GM19372 (cell line): Measurements from ENCODE around the gene PRM1.

Experiments
- ATAC-seq: cut with Tn5 transposase; IDR thresholded peaks from one replicate; pipeline ENCODE4 v1.9.1; 2021; ENCODE audit warnings: mild to moderate bottlenecking, low read depth, moderate library complexity; ENCODE audit not compliant: unreplicated experiment

Gene PRM1

DNA sequence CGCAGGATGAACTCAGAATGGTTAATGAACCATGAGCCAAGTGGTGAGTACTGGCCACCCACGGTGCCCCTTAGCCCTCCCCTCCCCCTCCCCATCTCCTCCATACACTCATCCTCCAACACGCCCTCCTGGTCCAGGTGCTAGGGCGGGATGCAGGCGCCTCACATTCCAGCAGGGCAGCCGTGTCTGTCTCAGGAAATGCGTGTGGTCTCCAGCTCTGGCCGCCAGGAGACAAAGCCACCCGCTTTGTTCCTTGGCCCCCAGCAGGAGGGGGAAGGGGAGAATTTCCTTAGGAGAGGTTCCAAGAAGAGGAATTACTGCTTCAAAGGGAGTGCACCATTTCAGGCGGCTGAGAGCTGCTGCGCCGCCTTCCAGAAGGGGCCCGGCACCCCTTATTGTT is 34.4 kb upstream of the PRM1 start:
- no peak for ATAC-seq

GRCh38 chr16:11314309-11314894 is 33.3 kb upstream of the PRM1 start:
- no peak for ATAC-seq

DNA sequence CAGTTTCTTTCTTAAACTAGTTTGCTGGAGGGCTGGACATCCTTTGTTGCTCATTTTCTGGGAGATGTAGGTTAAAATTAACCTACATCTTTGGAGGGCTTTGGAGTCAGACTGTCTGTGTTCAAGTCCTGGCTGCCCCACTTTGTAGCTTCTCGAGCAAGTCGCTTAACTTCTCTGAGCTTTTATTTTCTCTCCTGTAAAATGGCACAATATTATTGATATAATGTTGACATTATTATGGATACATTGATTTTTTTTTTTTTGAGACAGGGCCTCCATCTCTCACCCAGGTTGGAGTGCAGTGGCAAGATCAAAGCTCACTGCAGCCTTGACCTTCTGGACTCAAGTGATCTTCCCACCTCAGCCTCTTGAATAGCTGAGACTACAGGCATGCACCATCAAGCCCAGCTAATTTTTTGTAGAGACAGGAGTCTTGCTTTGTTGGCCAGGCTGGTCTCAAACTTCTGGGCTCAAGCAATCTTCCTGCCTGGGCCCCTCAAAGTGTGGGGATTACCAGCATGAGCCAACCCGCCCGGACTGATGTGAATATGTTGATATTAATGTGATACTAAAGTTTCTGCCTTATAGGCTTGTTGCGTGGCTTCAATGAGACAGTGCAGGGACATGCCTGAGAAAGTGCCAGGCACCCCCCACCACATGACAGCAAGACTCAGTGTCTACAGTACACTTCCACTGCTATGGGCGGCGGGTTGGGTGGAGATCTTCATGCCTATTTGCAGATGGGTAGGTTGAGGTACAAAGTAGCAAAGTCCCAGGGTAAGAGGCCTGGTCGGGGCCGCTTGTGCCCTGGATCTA is 32.6 kb upstream of the PRM1 start:
- ATAC-seq = no peak

DNA sequence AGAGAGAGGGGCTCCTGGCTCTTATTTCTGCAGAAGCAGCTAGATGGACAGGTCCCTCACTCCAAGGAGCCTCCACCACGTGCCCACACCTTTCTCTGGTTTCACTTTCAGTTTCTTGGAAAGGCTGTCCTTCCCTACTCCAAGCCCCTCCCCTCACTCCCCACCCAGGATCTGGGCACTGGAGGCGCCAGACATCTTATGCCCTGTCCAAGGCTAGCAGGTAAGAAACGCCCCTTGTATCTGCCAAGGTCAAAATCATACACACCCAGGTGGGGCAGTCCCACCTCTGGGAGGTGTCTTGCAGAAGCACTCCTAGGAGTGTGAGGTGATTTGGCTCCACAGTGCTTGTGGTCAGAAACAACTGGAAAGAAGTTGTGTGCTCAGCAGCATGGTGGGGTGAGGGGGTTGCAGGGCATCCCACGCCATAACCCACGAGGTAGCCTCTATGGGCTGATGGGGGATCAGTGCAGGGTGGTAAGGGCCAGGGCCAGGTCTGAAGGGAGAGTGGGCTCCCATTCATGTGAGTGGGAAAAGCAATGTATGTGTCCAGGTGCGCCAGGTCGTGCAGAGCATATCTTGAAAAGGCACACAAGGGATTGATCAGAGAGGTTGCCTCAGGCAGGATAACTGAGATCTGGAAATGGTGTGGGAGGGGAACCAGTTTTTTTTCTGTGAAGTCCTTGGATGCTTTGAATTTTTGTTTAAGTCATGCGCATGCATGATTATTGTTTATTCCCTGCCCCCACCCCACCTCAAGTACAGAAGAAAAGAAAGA is 31.8 kb upstream of the PRM1 start:
- no peak for ATAC-seq

DNA sequence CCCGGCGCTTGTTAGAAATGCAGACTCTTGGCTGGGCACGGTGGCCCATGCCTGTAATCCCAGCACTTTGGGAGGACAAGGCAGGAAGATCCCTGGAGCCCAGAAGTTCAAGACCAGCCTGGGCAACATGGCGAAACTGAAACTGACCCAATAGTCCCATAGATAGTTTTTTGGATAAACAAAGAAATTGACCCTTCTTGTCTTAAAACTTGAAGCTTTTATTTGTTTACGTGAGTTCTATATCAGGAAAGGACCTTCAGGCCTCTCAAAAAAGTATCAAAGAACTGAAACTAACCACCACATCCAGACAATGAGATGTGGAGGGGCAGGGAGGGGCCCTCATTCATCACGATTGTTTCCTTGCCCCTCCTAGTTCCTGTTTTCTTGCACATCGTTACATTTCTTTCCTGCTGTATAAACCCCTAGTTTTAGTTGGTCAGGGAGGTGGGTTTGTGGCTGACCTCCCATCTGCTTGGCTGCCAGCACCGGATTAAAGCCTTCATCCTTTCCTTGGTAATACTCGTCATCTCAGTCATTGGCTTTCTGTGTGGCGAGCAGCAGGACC is 29.9 kb upstream of the PRM1 start:
- ATAC-seq = no peak

- ATAC-seq = no peak
Measured at GRCh38 chr16:11310634-11310977, 29.5 kb upstream of the PRM1 start.

- ATAC-seq = no peak
Measured at GRCh38 chr16:11309895-11310633, 28.9 kb upstream of the PRM1 start.

DNA sequence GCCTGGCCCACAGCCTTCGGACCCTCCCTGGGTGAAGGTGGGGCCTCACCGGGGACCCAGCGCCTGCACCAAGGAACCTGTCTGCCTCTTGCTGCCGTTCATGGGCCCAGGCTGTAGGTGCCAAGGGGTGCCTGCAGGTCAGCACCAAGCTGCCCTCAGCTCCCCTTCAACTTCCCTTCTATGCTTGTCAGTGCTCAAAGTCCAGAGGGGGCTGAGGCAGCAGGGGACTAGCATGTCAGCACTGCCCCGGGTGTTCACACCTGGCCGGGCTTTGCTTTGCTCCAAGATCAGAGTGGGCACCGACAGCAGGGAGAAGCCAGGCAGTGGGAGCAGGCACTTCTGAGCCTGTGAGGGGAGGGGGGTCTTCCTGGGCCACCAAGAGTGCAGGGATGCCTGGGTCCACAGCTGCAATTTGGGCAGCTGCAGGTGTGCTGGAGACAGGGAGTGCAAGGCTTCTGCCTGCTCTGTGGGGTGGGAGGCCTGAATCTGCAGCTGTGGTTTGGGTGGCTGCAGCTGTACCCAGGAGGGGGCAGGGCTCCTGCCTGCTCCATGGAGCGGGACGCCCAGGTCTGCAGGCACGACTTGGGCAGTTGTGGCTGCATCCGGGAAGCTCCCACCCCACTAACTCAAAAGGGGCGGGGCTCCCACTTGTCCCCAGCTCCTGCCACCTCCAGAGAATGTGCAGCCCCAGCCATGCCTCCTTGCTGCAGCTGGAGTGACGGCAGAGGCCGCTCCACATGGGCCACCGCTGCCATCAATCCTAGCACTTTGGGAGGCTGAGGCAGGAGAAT is 27.6 kb upstream of the PRM1 start:
- ATAC-seq = no peak

GRCh38 chr16:11307639-11308492 is 26.7 kb upstream of the PRM1 start:
- ATAC-seq = no peak

GRCh38 chr16:11306997-11307638 is 26.0 kb upstream of the PRM1 start:
- no peak for ATAC-seq

GRCh38 chr16:11306381-11306780 is 25.3 kb upstream of the PRM1 start:
- ATAC-seq = no peak

GRCh38 chr16:11303405-11304138 is 22.4 kb upstream of the PRM1 start:
- no peak for ATAC-seq

DNA sequence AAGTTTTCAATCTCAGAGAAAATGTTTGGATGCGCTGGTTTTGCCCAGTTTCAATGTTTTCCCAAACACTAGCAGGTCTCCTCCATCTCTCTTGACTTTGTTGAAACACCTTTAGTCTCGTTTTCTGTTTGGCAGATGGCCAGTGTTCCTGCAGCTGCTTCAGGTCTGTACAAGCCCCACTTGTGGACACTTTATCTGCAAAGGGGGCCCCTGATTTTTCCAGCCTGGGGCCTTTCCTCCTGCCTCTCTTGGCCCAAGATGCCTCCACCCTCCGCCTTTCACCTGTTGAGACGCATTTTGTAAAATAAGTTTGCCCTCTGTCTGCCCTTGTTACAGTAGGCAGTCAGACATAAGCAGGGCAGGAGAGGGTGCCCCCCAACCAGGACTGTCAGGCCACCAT is 21.8 kb upstream of the PRM1 start:
- ATAC-seq = no peak

- ATAC-seq = no peak
Measured at GRCh38 chr16:11301645-11302501, 20.7 kb upstream of the PRM1 start.

DNA sequence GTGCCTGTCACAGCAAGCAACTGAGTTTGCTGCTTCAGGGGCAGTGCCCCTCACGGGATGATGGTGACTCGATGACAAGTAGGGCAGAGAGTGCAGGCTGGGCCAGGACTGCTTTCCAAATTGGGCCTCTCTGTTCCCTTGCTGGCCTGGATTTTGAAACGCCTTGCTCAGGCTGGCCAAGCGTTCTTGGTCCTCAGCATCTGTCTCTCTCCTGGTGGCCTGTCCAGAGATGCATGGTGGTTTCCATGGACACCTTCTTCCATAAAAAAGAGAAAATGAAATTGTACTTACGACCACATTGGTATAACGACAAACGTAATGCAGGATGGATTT is 19.4 kb upstream of the PRM1 start:
- no peak for ATAC-seq

- ATAC-seq = no peak
Measured at GRCh38 chr16:11299865-11300559, 18.9 kb upstream of the PRM1 start.
